ENCODE results near the gene PLCB2. TPM values are rescaled to one million over a fixed set of nuclear protein-coding genes. Genes with fewer than 3 reads are reported as not detected.
A peak's percentile ranks its signal among the peaks of the same experiment; 100 is the strongest.

PLCB2 gene, protein sequence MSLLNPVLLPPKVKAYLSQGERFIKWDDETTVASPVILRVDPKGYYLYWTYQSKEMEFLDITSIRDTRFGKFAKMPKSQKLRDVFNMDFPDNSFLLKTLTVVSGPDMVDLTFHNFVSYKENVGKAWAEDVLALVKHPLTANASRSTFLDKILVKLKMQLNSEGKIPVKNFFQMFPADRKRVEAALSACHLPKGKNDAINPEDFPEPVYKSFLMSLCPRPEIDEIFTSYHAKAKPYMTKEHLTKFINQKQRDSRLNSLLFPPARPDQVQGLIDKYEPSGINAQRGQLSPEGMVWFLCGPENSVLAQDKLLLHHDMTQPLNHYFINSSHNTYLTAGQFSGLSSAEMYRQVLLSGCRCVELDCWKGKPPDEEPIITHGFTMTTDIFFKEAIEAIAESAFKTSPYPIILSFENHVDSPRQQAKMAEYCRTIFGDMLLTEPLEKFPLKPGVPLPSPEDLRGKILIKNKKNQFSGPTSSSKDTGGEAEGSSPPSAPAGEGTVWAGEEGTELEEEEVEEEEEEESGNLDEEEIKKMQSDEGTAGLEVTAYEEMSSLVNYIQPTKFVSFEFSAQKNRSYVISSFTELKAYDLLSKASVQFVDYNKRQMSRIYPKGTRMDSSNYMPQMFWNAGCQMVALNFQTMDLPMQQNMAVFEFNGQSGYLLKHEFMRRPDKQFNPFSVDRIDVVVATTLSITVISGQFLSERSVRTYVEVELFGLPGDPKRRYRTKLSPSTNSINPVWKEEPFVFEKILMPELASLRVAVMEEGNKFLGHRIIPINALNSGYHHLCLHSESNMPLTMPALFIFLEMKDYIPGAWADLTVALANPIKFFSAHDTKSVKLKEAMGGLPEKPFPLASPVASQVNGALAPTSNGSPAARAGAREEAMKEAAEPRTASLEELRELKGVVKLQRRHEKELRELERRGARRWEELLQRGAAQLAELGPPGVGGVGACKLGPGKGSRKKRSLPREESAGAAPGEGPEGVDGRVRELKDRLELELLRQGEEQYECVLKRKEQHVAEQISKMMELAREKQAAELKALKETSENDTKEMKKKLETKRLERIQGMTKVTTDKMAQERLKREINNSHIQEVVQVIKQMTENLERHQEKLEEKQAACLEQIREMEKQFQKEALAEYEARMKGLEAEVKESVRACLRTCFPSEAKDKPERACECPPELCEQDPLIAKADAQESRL
- 1.7 TPM for total RNA-seq (2021; ENCODE audit: unreplicated experiment)
- 0.90 TPM for polyA plus RNA-seq (2012; ENCODE audit: insufficient read length)
- Bru-seq, nascent RNA, result percentile 12 among the genes with signal in this experiment
- percentile 16 among the genes with signal in this experiment for BruChase-seq, experiment 1, labeled RNA remaining after a 2-hour chase
- percentile 21 among the genes with signal in this experiment for BruChase-seq, experiment 2, labeled RNA remaining after a 6-hour chase
- long read RNA-seq, partial matches to known transcripts, result 2 of 4 reads
- long read RNA-seq, other reads (novel, unspliced or antisense), result 2 of 4 reads

DNA sequence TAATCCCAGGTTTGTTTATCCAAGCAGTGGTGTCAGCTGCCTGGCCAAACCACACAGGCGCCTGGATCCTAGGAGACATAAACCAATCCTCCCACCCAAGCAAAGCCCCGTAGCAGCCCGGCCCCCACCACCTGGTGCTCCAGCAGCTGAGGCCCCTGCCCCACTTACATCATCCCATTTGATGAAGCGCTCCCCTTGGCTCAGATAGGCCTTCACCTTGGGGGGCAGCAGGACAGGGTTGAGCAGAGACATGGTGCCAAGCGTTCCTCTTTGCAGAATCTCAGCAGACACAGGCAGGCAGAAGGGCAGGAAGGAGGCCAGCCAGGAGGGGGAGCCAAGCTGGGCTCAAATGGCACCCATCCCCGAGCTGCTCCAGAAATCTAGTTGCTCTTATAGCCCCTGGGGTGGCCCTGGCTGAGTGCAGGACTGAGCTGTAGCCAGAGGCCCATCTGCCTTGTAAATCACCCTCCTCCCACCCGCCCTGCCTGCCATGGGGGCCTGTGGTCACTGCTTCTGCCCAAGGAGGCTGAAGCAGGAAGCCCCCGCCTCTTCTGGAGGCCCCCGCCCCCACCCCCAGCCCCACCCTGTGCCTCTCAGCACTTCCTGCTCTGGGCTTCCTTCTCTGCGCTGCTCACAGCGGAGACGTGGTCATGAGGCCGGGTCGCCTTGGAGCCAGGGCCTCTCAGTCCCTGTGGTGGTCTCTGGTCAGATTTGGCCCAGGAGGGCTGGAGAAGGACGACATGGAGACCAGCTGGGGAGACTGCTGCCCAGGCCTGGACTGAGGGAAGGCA lies at the start of gene PLCB2:
TSS of gene PLCB2 (minus strand) at position 515 of the 791 bp plus-strand sequence. CDS start at position 252, 263 bp downstream.
- no peak for DNase-seq (ENCODE audit: low read depth, low spot score)
- H3K27me3 ChIP-seq (ENCODE audit: control insufficient read depth, insufficient read depth, low read length), result no peaks in the 10 kb centered on the region
- no TSS peak for BruUV-seq (replicated peaks)

DNA sequence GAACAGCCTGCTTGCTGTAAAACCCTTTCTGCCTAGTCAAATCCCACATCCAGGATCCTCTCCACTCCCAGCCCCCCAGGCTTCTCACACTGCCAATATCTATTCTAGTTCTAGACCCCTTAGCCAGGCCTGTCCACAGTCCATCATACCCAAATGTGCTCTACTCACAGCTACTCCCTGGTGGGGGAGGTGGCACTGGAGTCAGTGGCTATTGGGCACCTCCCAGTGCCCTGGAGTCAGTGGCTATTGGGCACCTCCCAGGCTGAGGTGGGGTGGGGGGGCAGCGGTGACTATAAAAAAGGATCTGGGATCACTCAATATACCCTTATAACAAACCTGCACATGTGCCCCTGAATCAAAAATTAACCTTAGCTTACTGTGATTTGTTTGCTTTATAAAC lies 49.5 kb upstream of the PLCB2 start:
- BruUV-seq (replicated peaks), result no TSS peak
- in situ Hi-C loops (cut with HindIII; ENCODE audit: low pct_unique_long_range_greater_than_20kb, low sequenced_read_pairs) (no loop called here), intact Hi-C loops (cut with micrococcal nuclease; ENCODE audit: unreplicated experiment) (no loop called here)
- POLR2A ChIA-PET, result no interaction called here
- peaks cover 7% of the 10 kb centered on the region for H3K4me1 ChIP-seq (ENCODE audit: control insufficient read depth, insufficient read depth, low read length)
- TF ChIP-seq SIN3A (IDR thresholded peaks at IDR 0.05; ENCODE audit: borderline replicate concordance, insufficient read depth, low read depth, low read length) (no peak), POLR2AphosphoS5 (IDR thresholded peaks at IDR 0.05; ENCODE audit: low read depth, low read length) (no peak), TCF7L2 (IDR thresholded peaks at IDR 0.05; ENCODE audit: low read depth, low read length) (no peak)
- TF ChIP-seq, protein P1, sequence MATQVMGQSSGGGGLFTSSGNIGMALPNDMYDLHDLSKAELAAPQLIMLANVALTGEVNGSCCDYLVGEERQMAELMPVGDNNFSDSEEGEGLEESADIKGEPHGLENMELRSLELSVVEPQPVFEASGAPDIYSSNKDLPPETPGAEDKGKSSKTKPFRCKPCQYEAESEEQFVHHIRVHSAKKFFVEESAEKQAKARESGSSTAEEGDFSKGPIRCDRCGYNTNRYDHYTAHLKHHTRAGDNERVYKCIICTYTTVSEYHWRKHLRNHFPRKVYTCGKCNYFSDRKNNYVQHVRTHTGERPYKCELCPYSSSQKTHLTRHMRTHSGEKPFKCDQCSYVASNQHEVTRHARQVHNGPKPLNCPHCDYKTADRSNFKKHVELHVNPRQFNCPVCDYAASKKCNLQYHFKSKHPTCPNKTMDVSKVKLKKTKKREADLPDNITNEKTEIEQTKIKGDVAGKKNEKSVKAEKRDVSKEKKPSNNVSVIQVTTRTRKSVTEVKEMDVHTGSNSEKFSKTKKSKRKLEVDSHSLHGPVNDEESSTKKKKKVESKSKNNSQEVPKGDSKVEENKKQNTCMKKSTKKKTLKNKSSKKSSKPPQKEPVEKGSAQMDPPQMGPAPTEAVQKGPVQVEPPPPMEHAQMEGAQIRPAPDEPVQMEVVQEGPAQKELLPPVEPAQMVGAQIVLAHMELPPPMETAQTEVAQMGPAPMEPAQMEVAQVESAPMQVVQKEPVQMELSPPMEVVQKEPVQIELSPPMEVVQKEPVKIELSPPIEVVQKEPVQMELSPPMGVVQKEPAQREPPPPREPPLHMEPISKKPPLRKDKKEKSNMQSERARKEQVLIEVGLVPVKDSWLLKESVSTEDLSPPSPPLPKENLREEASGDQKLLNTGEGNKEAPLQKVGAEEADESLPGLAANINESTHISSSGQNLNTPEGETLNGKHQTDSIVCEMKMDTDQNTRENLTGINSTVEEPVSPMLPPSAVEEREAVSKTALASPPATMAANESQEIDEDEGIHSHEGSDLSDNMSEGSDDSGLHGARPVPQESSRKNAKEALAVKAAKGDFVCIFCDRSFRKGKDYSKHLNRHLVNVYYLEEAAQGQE (IDR thresholded peaks at IDR 0.05; ENCODE audit: insufficient read depth in 1 of 2, low read depth in 2 of 2, low read length in 1 of 2), result no peak
- TF ChIP-seq, protein P2, sequence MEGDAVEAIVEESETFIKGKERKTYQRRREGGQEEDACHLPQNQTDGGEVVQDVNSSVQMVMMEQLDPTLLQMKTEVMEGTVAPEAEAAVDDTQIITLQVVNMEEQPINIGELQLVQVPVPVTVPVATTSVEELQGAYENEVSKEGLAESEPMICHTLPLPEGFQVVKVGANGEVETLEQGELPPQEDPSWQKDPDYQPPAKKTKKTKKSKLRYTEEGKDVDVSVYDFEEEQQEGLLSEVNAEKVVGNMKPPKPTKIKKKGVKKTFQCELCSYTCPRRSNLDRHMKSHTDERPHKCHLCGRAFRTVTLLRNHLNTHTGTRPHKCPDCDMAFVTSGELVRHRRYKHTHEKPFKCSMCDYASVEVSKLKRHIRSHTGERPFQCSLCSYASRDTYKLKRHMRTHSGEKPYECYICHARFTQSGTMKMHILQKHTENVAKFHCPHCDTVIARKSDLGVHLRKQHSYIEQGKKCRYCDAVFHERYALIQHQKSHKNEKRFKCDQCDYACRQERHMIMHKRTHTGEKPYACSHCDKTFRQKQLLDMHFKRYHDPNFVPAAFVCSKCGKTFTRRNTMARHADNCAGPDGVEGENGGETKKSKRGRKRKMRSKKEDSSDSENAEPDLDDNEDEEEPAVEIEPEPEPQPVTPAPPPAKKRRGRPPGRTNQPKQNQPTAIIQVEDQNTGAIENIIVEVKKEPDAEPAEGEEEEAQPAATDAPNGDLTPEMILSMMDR (IDR thresholded peaks at IDR 0.05), result no peak
- H3K4me3 ChIP-seq (ENCODE audit: low read depth in 2 of 2, low read length in 2 of 2), result peak overlapping the region; percentile 58 to 67; a peak in 3 of 4 replicates
- H3K36me3 ChIP-seq (ENCODE audit: control insufficient read depth, insufficient read depth, low read length), result no peaks in the 10 kb centered on the region
- no peak for DNase-seq (ENCODE audit: low read depth, low spot score)
- peak overlapping the region; percentile 66; the same call in 1 of the 2 replicates for H3K27ac ChIP-seq (ENCODE audit: low read length)
- no peaks in the 10 kb centered on the region for H3K27me3 ChIP-seq (ENCODE audit: control insufficient read depth, insufficient read depth, low read length)
- no peaks in the 10 kb centered on the region for H3K9me3 ChIP-seq (ENCODE audit: control insufficient read depth, insufficient read depth, low read depth, low read length)
- ATAC-seq, result no peak
- CTCF ChIA-PET, result interaction anchor here (0.5 kb wide), 1 partner anchor 60 kb away, joined by 10 read pairs; no protein-coding TSS in a partner anchor

More for the DNA sequence above, at the start of gene PLCB2:
- peak; percentile 70 for ATAC-seq
- intact Hi-C loops (cut with micrococcal nuclease; ENCODE audit: unreplicated experiment), result no loop called here
- H3K27ac ChIP-seq (ENCODE audit: low read length), result no peak within 1 kb of the TSS
- peaks cover 5% of the 10 kb centered on the region for H3K4me1 ChIP-seq (ENCODE audit: control insufficient read depth, insufficient read depth, low read length)
- no peaks in the 10 kb centered on the region for H3K9me3 ChIP-seq (ENCODE audit: control insufficient read depth, insufficient read depth, low read depth, low read length)
- no peak for TF ChIP-seq TCF7L2 (IDR thresholded peaks at IDR 0.05; ENCODE audit: low read depth, low read length)
- POLR2A ChIA-PET, result interaction anchor here (0.7 kb wide), 1 partner anchor 32 kb away, joined by 4 read pairs; no protein-coding TSS in a partner anchor
- CTCF ChIA-PET, result interaction anchor here (1.1 to 4.4 kb wide), 3 partner anchors 27 to 90 kb away, joined by 3 to 33 read pairs (median 4); no protein-coding TSS in a partner anchor
- H3K4me3 ChIP-seq (ENCODE audit: low read depth in 2 of 2, low read length in 2 of 2), result no peak within 1 kb of the TSS
- in situ Hi-C loops (cut with HindIII; ENCODE audit: low pct_unique_long_range_greater_than_20kb, low sequenced_read_pairs), result no loop called here
- no peaks in the 10 kb centered on the region for H3K36me3 ChIP-seq (ENCODE audit: control insufficient read depth, insufficient read depth, low read length)

Data from Panc1 (cell line).